GM12874 (cell line): ENCODE measurements around the gene SPEN.

Experiments used
- CTCF ChIP-seq: IDR thresholded peaks from 2 replicates; pipeline ENCODE4 v1.5.1; 2011; ENCODE audit warnings: low read depth, mild to moderate bottlenecking, control low read depth, low read length, moderate library complexity; ENCODE audit not compliant: insufficient read depth

SPEN gene

DNA sequence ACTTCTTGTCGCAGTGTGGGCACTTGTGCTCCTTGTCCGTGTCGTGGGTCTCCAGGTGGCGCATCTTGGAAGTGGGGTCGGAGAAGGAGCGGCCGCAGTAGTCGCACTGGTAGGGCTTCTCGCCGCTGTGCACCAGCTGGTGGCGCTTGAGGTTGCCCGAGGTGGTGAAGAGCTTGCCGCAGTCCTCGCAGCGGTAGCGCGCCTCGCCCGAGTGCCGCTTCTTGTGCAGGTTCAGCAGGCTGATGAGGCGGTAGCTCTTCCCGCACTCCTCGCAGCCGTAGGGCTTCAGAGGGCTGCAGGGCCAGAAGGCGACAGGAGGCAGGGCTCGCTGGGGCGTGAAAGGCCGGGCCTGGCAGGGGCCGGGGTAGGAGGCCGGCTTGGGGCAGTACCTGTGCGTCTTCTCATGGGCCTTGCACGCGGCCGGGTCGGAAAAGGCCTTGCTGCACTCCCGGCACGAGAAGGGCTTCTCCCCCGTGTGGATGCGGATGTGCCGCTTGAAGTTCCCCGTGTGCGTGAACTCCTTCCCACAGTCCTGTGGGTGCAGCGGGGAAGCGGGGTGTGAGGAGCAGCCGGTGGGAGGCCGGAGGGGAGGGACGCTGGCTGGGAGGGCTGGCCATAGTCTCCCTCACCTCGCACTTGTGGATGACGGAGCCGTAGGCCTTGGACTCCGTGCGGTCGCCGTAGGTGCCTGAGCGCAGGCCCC is 97.0 kb downstream of the SPEN start:
- no peak for TF ChIP-seq CTCF

GRCh38 chr1:15945011-15945831 is 97.7 kb downstream of the SPEN start:
- TF ChIP-seq CTCF, result no peak

DNA sequence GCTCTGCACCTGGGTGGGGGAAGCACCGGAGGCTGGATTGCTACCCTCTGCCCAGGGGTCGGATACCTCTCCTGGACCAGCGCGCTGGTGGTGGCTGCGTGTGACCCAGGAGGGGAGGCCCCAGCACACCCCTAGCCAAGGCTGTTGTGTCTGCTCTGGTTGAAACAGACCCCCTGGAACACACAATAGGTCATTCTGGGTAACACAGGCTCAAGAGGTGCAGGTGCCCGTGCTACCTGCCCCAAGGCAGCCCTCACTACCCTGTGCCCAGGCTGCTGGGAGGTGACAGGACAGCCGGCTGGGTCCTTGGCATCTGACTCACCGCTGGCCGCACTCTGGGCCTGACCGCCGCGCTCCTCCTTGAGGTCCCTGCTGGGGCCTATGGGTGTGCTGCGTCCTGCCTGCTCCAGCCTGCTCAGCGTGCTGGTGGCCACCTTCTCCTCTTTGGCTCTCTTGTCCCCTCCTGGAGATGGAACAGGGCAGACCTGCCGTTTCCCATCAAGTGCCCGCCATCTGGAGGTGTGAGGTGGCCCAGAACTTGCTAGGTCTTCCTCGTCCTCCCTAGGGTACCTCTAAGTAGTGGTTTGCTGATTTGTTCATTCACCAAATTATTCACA is 98.4 kb downstream of the SPEN start:
- no peak for TF ChIP-seq CTCF

- no peak for TF ChIP-seq CTCF
These were observed 99.3 kb downstream of the SPEN start for GRCh38 chr1:15946571-15947381.

- no peak for TF ChIP-seq CTCF
These were observed 100.0 kb downstream of the SPEN start for GRCh38 chr1:15947382-15948090.

DNA sequence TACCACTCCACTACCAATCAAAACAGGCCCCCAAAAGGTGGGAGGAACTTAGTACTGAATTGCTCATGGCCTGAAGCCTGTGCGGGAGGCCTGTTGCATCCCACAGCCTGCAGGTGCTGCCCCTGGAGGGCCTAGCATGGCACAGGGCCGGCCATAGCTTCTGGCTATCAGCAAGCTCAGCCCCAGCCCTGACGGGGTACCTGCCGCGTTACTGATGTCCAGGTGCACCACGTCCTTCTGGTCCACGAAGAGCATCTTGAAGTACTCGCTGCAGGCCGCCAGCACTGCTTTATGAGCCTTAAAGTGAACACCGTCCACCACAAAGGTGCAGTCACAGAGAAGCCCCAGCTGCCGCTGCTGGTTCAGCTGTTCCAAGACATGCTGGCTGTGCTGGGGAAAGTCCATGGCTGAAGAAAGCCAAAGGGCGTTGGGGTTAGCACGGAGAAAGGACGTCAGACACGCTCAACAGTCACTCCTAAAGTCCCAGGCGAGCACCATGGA is 100.6 kb downstream of the SPEN start:
- no peak for TF ChIP-seq CTCF
